HG03139 (cell line): Measurements from ENCODE around the gene HDAC8.
"Not testable (repeated sequence)": the region's sequence is repeated elsewhere in the genome, so short reads cannot be mapped to it uniquely, and the experiment has no call there.

Experiments used
- ATAC-seq: cut with Tn5 transposase; IDR thresholded peaks from one replicate; pipeline ENCODE4 v1.9.1; 2021; ENCODE audit not compliant: unreplicated experiment

The HDAC8 gene

DNA sequence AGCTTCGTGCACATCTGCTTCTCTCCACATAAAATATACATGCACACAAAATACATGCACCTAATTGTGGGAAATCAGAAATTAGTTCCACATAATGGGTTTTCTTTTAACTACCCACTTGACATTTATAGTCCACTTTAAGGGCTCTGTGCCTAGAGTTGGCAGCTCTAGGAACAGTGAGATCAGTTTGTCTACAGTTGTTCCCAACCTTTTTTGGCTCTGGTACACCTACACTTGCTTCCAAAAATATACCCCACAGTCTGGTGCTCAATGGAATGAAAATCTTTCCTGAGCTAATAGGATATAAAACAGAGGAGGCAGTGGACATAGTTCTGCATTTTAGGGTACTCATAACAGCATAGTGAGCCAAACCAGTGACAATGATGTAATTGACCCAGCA lies 36.1 kb downstream of the HDAC8 start:
- no peak for ATAC-seq

GRCh38 chrX:72532366-72532765 lies 40.3 kb downstream of the HDAC8 start:
- no peak for ATAC-seq

DNA sequence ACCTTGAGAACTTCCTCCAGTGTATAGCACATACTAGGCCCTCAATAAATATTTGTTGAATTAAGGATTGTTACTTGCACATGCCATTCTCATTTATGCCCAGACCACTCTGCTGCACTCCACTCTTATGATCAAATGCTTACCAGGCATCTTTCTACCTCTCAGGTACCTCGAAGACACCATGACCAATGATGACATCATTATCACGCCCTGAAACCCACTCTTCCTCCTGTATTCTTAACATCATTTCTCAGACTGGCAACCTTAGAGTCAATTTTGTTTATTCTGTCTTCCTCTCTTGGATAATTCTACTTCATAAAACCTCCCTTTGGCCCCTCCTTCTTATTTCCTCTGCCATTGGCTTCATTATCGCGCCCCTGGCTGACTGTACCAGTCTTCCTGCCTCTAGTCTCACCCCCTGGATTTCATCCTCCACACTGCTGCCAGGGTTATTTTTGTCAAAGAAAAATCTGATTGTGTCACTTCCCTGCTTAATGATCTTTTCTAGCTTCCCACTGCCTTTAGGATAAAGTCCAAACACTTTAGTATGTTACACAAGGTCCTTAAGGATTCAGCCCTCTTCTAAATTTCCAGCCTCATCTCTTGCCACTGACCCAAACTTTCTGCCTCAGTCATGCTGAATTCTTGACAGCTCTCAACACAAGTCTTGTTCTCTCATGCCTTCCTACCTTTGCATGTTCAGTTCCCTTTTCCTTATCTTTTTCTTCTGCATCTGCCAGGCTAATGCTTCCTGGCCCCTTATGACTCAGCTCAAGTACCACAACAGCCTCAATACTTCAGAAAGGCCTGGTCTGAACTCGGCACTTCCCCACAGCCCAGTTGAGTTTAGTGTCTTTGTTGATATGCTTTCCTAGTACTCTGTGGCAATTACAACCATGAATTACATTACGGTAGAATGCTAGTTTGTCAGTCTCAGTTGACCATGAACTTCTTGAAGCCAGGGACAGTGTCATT lies 45.8 kb downstream of the HDAC8 start:
- ATAC-seq = no peak

GRCh38 chrX:72498782-72499181 lies 73.9 kb downstream of the HDAC8 start:
- no peak for ATAC-seq

DNA sequence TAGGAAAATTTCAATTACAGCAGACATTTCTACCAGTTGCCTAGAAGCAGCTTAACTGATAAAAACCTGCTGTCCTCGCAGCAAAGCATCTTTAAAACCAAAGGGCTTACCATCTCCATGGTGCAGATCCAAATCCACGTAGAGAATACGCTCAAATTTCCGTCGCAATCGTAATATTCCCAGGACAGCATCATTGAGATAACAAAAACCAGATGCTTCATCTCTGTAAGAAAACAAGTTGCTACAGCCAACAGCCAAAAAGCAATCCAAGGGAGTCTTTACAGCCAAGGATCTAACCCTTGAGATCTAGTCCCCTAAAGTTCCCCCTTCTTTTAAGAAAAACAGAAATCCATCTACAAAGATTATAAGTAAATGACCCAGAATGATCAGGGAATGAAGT lies 77.6 kb downstream of the HDAC8 start:
- no peak for ATAC-seq

DNA sequence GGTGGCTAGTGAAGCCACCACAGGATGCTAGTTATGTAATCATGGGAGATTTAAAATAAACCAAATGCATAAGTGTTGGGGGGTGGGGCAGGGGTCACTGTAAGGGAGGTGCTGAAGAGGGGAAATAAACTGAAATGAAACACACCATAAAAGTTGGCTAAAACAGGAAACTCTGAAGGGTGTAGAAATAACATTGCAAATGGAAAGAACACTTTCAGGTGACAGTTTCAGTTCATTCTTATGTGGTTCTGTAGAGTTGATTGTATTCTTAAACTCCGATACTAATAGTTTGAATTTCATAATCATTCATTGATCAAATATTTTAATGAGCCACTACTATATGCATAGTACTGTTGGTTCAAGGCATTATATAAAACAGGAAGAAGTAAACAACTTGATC lies 80.1 kb downstream of the HDAC8 start:
- no peak for ATAC-seq

DNA sequence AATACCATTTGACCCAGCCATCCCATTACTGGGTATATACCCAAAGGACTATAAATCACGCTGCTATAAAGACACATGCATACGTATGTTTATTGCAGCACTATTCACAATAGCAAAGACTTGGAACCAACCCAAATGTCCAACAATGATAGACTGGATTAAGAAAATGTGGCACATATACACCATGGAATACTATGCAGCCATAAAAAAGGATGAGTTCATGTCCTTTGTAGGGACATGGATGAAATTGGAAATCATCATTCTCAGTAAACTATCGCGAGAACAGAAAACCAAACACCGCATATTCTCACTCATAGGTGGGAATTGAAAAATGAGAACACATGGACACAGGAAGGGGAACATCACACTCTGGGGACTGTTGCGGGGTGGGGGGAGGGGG lies 82.4 kb downstream of the HDAC8 start:
- not testable (repeated sequence) for ATAC-seq

DNA sequence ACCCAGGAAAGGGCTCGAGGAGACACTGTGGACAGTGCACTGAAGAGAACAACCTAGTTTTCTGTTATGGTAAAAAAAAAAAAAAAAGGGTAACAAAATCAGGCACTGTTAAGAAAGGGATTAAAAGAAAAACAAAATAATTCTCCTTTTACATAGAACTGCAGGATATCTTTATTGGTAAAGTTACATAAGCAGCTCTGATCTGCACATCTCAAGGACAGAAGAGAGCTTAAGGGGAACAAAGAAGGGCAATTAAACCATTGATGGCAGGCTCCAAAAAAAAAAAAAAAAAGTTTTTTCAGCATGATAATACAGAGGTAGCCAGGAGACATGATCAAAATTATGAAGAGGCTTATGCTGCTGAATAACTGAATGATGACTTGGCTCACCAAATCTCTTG lies 85.0 kb downstream of the HDAC8 start:
- ATAC-seq = no peak

- ATAC-seq = no peak
These were observed 93.0 kb downstream of the HDAC8 start for GRCh38 chrX:72479324-72480274.

GRCh38 chrX:72478853-72479252 lies 93.8 kb downstream of the HDAC8 start:
- ATAC-seq = no peak

DNA sequence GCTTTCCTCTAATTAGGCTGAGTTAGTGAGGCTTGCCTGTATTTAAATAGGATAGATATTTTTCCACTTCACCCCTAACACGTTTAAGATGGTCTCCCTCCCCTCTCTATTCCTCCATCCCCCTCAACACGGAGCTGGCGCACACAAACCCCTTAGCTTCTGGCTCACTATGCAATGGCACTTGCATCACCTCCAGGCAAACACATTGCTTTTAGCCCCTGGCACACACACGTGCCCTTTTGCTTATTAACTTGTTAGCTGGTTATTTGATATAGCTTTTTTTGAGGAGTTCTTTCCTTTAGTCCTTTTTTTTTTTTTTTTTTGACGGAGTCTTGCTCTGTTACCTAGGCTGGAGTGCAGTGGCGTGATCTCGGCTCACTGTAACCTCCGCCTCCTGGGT lies 94.3 kb downstream of the HDAC8 start:
- ATAC-seq = no peak

- no peak for ATAC-seq
These were observed 94.9 kb downstream of the HDAC8 start for GRCh38 chrX:72477781-72478181.

GRCh38 chrX:72477376-72477775 lies 95.3 kb downstream of the HDAC8 start:
- ATAC-seq = no peak

GRCh38 chrX:72475952-72476668 lies 96.5 kb downstream of the HDAC8 start:
- no peak for ATAC-seq

- ATAC-seq = no peak
These were observed 97.3 kb downstream of the HDAC8 start for GRCh38 chrX:72475338-72475737.

- no peak for ATAC-seq
These were observed 102.0 kb downstream of the HDAC8 start for GRCh38 chrX:72470532-72471223.

GRCh38 chrX:72470117-72470516 lies 102.5 kb downstream of the HDAC8 start:
- no peak for ATAC-seq

- ATAC-seq = no peak
These were observed 104.0 kb downstream of the HDAC8 start for GRCh38 chrX:72468607-72469006.

GRCh38 chrX:72467135-72467534 lies 105.5 kb downstream of the HDAC8 start:
- no peak for ATAC-seq

- no peak for ATAC-seq
These were observed 106.2 kb downstream of the HDAC8 start for GRCh38 chrX:72466493-72466892.
